K562 (cell line): ENCODE data around the gene DCDC2. TPM values are rescaled to one million over a fixed set of nuclear protein-coding genes. Genes with fewer than 3 reads are reported as not detected.

Experiments
- ATAC-seq: fragments of 200-7000 bp; cut with Tn5 transposase; 3 replicates; pipeline ENCODE4 v1.9.1; 2020; ENCODE audit warnings: moderate library complexity
- BruUV-seq: library from RNA; stranded (reverse); fragments of 400-500 nt; replicated peaks from 2 replicates; lab custom pipeline; 2021; lab: Mats Ljungman, UMichigan
- CTCF ChIA-PET: fragments of 300-600 bp; formaldehyde crosslinking; extraction: SDS; loops from one replicate; lab custom pipeline; 2021; ENCODE audit warnings: low intra/inter-chr PET ratio; lab: Yijun Ruan, JAX
- POLR2A ChIA-PET: fragments of 300-600, 350-650 bp; sonication (Branson Sonifier 250); formaldehyde crosslinking; extraction: SDS; loops from one replicate; lab custom pipeline; 2021; ENCODE audit warnings: antibody characterized with exemption, inconsistent platforms; lab: Yijun Ruan, JAX
- DNase-seq, 4 experiments: peaks; one replicate each; pipeline versions ENCODE4 v3.0.0 to v3.0.0-alpha.2; 2011 to 2018; ENCODE audit warnings: low spot score in 3 of 4, mixed read lengths in 3 of 4; ENCODE audit errors: extremely low read depth in 1 of 4
- FAIRE-seq: peaks from 2 replicates; lab custom pipeline; 2011; peaks lifted over from hg19 to GRCh38; lab: Jason Lieb, UNC
- H2AFZ ChIP-seq: 2 replicates; pipeline ENCODE4 v1.6.0; 2011; ENCODE audit warnings: low read depth, low read length, control low read depth, inconsistent platforms
- H3K27ac ChIP-seq: fragments of 200-600 bp; 3 replicates; pipeline ENCODE4 v1.8.0; 2011; ENCODE audit warnings: low read depth, mild to moderate bottlenecking, control low read depth, inconsistent platforms, low read length, moderate library complexity, mixed read lengths; ENCODE audit errors: extremely low read depth
- H3K27me3 ChIP-seq, 2 experiments: fragments of 300-600 bp in 1 of 2; 2 replicates in 1 of 2; 3 replicates in 1 of 2; pipeline versions ENCODE4 v1.6.0 to v1.8.0; 2011; ENCODE audit warnings: inconsistent platforms in 2 of 2, low read length in 2 of 2, mild to moderate bottlenecking in 1 of 2, mixed read lengths in 1 of 2, moderate library complexity in 1 of 2; ENCODE audit not compliant: control insufficient read depth in 2 of 2, insufficient read depth in 2 of 2
- H3K36me3 ChIP-seq: fragments of 300-600 bp; 3 replicates; pipeline ENCODE4 v1.8.0; 2011; ENCODE audit warnings: mild to moderate bottlenecking, low read length, inconsistent platforms; ENCODE audit not compliant: control insufficient read depth, insufficient read depth
- H3K4me1 ChIP-seq, 2 experiments: fragments of 200-600 bp in 1 of 2; replicated peaks in 1 of 2; 2 replicates in 1 of 2; 3 replicates in 1 of 2; pipeline versions ENCODE4 v1.5.1 to v1.8.0; 2011; ENCODE audit warnings: inconsistent platforms in 2 of 2, low read length in 2 of 2, mild to moderate bottlenecking in 1 of 2, mixed read lengths in 1 of 2, moderate library complexity in 1 of 2; ENCODE audit not compliant: control insufficient read depth in 2 of 2, insufficient read depth in 2 of 2
- H3K4me2 ChIP-seq: 2 replicates; pipeline ENCODE4 v1.6.1; 2011; ENCODE audit warnings: low read length, control low read depth, inconsistent platforms, mixed read lengths; ENCODE audit not compliant: insufficient read depth
- H3K4me3 ChIP-seq: fragments of 200-600 bp; sonication (generic), shearing (Covaris generic); 2 replicates; pipeline ENCODE4 v1.5.1; 2016; ENCODE audit warnings: control low read depth, inconsistent platforms
- H3K79me2 ChIP-seq: fragments of 200-600 bp; 3 replicates; pipeline ENCODE4 v1.8.0; 2011; ENCODE audit warnings: low read length, inconsistent platforms; ENCODE audit not compliant: control insufficient read depth, insufficient read depth
- H3K9ac ChIP-seq, 2 experiments: 2 replicates each; pipeline versions ENCODE4 v1.6.0 to v1.6.1; 2011; ENCODE audit warnings: low read depth in 2 of 2, low read length in 2 of 2, control low read depth in 1 of 2, inconsistent platforms in 1 of 2, mild to moderate bottlenecking in 1 of 2, mixed read lengths in 1 of 2; ENCODE audit not compliant: insufficient read depth in 1 of 2
- H3K9me1 ChIP-seq: one replicate; pipeline ENCODE4 v1.6.0; 2011; ENCODE audit warnings: inconsistent platforms, mild to moderate bottlenecking, low read length, moderate library complexity; ENCODE audit not compliant: control insufficient read depth, insufficient read depth
- H3K9me3 ChIP-seq: replicated peaks from 2 replicates; pipeline ENCODE4 v1.5.1; 2011; ENCODE audit warnings: low read depth, low read length, inconsistent platforms; ENCODE audit not compliant: control insufficient read depth, insufficient read depth
- H4K20me1 ChIP-seq: replicated peaks from 2 replicates; pipeline ENCODE4 v1.6.1; 2011; ENCODE audit warnings: low read length, inconsistent platforms, mixed read lengths; ENCODE audit not compliant: control insufficient read depth, insufficient read depth
- ARID4B ChIP-seq: sonication (generic); formaldehyde crosslinking; IDR thresholded peaks from 2 replicates; pipeline ENCODE4 v1.8.0; 2022; ENCODE audit warnings: mild to moderate bottlenecking, missing genetic modification reagents
- ETS2 ChIP-seq: IDR thresholded peaks from 2 replicates; pipeline ENCODE4 v1.6.1; 2016; ENCODE audit warnings: borderline replicate concordance, missing genetic modification characterization, mild to moderate bottlenecking, moderate library complexity, missing compliant biosample characterization; ENCODE audit not compliant: poor library complexity, severe bottlenecking
- FOXK2 ChIP-seq, 2 experiments: fragments of 450-650 bp; IDR thresholded peaks in 1 of 2; conservative IDR thresholded peaks in 1 of 2; 2 replicates each; pipeline ENCODE4 v1.6.1; 2016; ENCODE audit warnings: low read depth in 2 of 2, mild to moderate bottlenecking in 1 of 2
- JUN ChIP-seq, 2 experiments: sonication (generic) in 1 of 2; formaldehyde crosslinking in 1 of 2; IDR thresholded peaks; 2 replicates each; pipeline versions ENCODE4 v1.6.1 to v1.8.0; 2012 to 2022; ENCODE audit warnings: borderline replicate concordance in 2 of 2, mild to moderate bottlenecking in 2 of 2, improper control_type of control experiment in 1 of 2, low read depth in 1 of 2, low read length in 1 of 2, missing genetic modification reagents in 1 of 2
- LEF1 ChIP-seq: fragments of 450-650 bp; IDR thresholded peaks from 2 replicates; pipeline ENCODE4 v1.6.1; 2016; ENCODE audit warnings: mild to moderate bottlenecking
- NFXL1 ChIP-seq: fragments of 450-650 bp; formaldehyde crosslinking; IDR thresholded peaks from 2 replicates; pipeline ENCODE4 v1.4.0; 2021; ENCODE audit warnings: mild to moderate bottlenecking
- WGBS: fragments of 100-300 bp; shearing (Covaris generic); methylation state at CpG from one replicate; pipeline ENCODE4 v1.1.6; 2016; ENCODE audit warnings: low coverage, mixed read lengths; ENCODE audit not compliant: insufficient coverage; ENCODE audit errors: missing lambda C conversion rate; 5-methylcytosine and 5-hydroxymethylcytosine counted together
- in situ Hi-C: fragments of 300-500 bp; cut with MboI; formaldehyde crosslinking; loops from 4 replicates; pipeline ENCODE4 v1.15.0; 2018; ENCODE audit warnings: inconsistent platforms, mixed read lengths
- intact Hi-C: fragments of 100-400 bp; cut with micrococcal nuclease; formaldehyde crosslinking; loops from 2 replicates; pipeline ENCODE4 v1.14.2; 2022
- polyA plus RNA-seq, 8 experiments: library from polyadenylated mRNA; depleted of rRNA in 4 of 8; stranded (reverse) in 5 of 8; unstranded in 3 of 8; fragments of >200 nt; fragmentation: Nextera tagmentation in 2 of 8; fragmentation: Illumina TruSeq in 1 of 8; extraction: Ambion mirVana in 2 of 8; extraction: Trizol in 1 of 8; gene quantifications; 2 replicates each; pipeline versions ENCODE4 v1.2.1 to v1.2.3, GENCODE V29; 2011 to 2014; ENCODE audit warnings: inconsistent platforms in 1 of 8, missing spikeins in 1 of 8
- total RNA-seq, 7 experiments: library from RNA; depleted of rRNA in 6 of 7; stranded (reverse); fragments of >200 nt in 6 of 7; fragmentation: Illumina TruSeq in 2 of 7; extraction: Trizol in 2 of 7; gene quantifications; 2 replicates each; pipeline versions ENCODE4 v1.2.1 to v1.2.3, GENCODE V29; 2011 to 2021; ENCODE audit warnings: low replicate concordance in 1 of 7

The DCDC2 gene
- total and polyA plus RNA-seq, 9 of the 15 experiments (the other 6 are each of a cell fraction or from before 2014, with no cell fraction given) = 0.04 TPM; not detected in 8

GRCh38 chr6:24127316-24127715, 230.5 kb downstream of the DCDC2 start:
- BruUV-seq = no TSS peak
- CTCF ChIA-PET = no interaction called here
- DNase-seq (no peak), ATAC-seq (no peak), FAIRE-seq (no peak)
- TF ChIP-seq FOXK2 (conservative IDR thresholded peaks at IDR 0.05 in 1 of 2, IDR thresholded peaks at IDR 0.05 in 1 of 2; ENCODE audit: low read depth in 2 of 2) (no peak), ETS2 (no peak), LEF1 (no peak), JUN (IDR thresholded peaks at IDR 0.05; ENCODE audit: borderline replicate concordance, low read depth, low read length) (no peak), JUN (CRISPR knock-in tag; IDR thresholded peaks at IDR 0.05; ENCODE audit: borderline replicate concordance) (no peak), ARID4B (no peak), NFXL1 (no peak)
- TF ChIP-seq, all 486 proteins: peak for 0
- H3K27me3 ChIP-seq = no peaks in the 10 kb centered on the region
- H3K4me3 ChIP-seq = no peak overlapping the region
- no peak overlapping the region for H3K4me2 ChIP-seq
- H3K9me1 ChIP-seq = no peaks in the 10 kb centered on the region
- H3K9me3 ChIP-seq = no peaks in the 10 kb centered on the region
- H3K9ac ChIP-seq = no peak overlapping the region
- H3K27ac ChIP-seq = no peak overlapping the region
- no peaks in the 10 kb centered on the region for H4K20me1 ChIP-seq
- intact Hi-C loops = no loop called here
- no peaks in the 10 kb centered on the region for H3K36me3 ChIP-seq
- H3K79me2 ChIP-seq = no peaks in the 10 kb centered on the region
- no peaks in the 10 kb centered on the region for H3K4me1 ChIP-seq
- 0% methylated on average over 2 of the region's 2 CpGs for WGBS
- no peak overlapping the region for H2AFZ ChIP-seq
- in situ Hi-C loops = no loop called here
- POLR2A ChIA-PET = no interaction called here
